Globus pallidus (tissue), 1 donor: ENCODE results near the gene FAXC.
A peak's percentile ranks its signal among the peaks of the same experiment; 100 is the strongest.
"Not testable (repeated sequence)": the region's sequence is repeated elsewhere in the genome, so short reads cannot be mapped to it uniquely, and the experiment has no call there.

Source experiments
- DNase-seq: peaks from one replicate; pipeline ENCODE4 v3.0.0-alpha.2; 2015; ENCODE audit warnings: low spot score

The FAXC gene

GRCh38 chr6:99287523-99287922, 62.0 kb downstream of the FAXC start:
- DNase-seq: no peak

- DNase-seq: no peak
Observed at GRCh38 chr6:99285881-99286280, 63.6 kb downstream of the FAXC start.

- no peak for DNase-seq
Observed at GRCh38 chr6:99282479-99283062, 66.9 kb downstream of the FAXC start.

DNA sequence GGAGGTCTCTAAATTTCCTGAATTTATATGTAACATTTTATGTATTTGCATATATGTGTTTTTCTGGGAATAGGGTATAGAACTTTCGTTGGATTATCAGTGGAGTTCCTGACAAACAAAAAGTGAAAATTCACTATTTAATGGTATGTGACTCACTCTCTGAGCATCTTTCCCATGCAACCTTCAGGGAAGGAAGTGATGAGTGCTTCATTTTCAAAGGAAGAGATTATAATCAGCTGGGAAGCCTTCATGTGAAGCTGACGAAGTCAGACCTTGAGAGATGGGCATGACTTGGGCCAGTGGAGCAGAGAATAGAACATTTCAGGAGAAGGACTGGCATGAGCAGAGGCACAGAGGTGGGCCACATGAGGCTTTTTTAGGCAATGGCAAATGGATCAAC, 72.7 kb downstream of the FAXC start:
- DNase-seq: no peak

DNA sequence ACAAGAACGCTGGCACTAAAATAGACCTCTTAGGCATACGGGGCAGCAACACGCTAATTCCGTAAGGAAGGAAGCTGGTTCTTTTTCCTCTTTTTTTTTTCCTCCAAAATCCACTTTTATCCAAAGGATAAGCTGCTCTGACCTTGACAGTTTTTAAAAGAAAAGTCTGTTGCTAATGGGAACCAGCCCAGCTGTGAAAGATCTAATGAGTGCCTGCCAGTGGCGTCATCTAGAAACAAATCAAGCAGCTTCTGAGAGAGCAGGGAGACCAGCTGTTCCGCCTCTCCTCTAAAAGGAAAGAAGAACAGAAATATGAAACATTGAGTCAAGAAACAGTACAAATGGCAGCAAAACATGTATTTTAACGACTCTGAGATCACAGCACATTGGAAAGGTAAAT, 78.6 kb downstream of the FAXC start:
- DNase-seq: no peak

DNA sequence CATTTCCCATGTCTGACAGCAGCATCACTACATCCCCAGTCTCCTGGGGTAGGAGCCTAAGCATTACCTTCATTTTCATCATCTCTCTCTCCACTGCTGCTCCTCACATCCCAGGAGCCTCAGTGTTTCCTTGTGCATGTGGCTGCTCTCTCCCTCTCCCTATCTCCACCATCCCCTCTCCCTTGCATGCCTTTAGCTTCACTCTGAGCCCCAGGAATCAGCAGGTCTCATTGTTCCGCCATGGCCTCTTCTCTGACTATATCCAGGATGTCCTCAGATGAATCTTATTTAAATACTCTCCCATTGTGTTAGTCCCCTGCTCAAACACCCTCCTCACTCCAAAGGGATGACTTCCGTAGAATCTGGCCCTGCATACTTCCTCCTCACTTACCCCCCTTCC, 79.4 kb downstream of the FAXC start:
- DNase-seq: no peak

GRCh38 chr6:99269207-99269606, 80.3 kb downstream of the FAXC start:
- DNase-seq: no peak

DNA sequence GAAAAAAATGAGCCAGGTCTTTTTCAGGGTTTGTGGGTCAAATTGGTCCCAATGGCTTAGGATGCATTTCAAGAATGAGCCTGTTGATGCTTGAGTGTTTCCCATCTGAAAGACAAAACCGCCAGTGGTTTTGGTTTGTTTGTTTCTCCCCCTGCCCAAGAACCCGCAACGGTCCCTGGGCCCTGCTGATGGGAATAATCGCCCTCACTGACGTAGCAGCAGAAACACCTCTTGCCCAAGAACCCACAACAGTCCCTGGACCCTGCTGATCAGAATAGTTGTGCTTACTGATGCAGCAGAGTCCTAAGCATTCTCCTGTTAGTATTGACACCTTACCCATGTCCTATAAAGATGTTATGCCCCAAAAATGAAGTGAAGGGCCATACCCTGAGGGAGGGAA, 82.5 kb downstream of the FAXC start:
- DNase-seq: not testable (repeated sequence)

DNA sequence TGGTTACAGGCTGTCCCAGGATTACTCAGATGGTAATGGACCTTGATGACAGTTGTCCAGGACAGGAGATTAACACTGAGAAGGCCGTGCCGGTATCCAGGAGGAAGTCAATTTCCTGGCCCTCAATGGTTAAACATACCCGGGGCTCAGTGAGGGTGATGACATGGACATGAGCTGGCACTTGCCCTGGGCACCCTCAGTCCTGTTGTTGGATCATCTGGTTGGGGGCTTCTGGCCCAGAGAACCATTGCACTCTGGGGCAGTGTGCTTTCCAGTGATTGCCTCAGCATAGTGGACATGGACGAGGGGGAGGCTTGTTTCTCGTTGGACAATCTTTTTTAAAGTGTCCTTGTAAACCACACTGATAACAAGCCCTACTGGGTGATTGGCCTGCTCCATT, 84.0 kb downstream of the FAXC start:
- not testable (repeated sequence) for DNase-seq

GRCh38 chr6:99254616-99255550, 94.6 kb downstream of the FAXC start:
- DNase-seq: no peak

DNA sequence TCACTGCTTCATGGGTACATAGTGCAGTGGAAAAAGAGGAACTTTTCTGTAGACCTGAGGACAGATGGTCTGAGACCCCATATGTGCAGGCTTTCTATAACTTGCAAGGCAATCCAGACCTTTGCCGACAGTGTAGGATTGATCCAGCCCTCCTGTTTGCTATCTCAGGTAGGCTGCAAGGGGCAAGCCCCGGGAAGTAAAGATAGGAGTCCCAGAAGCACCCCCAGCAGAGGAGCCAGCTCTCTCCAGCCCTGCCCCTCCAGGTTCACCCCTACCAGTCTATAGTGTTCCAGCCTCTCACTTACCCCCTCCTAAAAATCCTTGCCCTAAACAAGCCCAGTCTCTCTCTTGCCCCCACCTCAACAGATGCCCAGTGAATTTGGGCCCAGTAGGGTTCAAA, 96.2 kb downstream of the FAXC start:
- DNase-seq: no peak

DNA sequence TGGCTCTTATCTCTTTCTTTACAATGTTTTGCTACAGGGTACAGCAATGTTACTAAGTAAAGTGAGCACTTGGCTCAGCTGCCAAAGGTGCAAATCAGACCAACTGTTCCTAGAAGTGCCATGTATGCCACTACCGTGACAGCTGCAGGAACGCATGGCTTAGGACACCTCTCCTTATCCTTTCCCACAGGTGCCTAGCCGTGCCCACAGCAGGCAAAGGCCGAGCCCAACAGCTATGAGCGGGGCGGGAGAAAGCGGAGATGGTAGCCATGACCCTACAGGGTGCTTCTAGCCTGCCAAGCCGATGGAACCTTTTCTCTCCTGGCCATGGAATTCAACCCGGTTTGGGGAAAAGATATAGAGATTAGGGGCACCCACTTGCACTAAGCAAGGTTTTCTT, 97.1 kb downstream of the FAXC start:
- no peak for DNase-seq

- DNase-seq: no peak
Observed at GRCh38 chr6:99250476-99250875, 99.0 kb downstream of the FAXC start.

GRCh38 chr6:99246602-99247001, 102.9 kb downstream of the FAXC start:
- no peak for DNase-seq

DNA sequence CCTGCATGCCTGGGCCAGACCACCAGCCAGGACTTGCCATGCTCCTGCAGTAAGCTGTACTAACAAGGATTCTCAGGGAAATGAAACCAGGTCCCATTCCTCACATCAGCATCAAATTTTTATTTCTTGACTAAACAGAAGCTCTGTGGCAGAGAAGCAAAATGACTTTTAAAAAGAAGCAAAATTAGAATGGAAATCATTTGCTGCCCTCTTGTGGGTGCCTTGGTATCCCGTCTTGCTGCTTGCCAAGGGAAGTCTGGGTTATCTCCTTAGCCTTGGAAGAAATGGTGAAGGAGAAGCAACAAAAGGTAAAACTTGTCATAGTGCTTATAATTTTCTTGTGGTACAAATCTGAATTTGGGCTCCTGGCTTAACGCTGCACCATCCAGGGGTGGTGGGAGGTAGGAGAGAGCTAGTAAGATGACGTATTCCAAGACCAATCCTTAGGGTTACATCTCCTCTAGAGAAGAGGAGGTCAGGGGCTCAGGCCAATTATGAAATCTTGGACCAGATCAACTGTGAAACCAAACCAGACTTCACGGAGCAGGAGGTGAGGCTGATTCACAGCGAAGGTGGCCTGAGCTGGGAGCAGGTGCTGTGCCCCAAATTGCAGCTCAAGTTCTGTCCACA, 107.5 kb downstream of the FAXC start:
- peak; percentile 19 for DNase-seq

- DNase-seq: no peak
Observed at GRCh38 chr6:99236010-99236409, 113.5 kb downstream of the FAXC start.

- DNase-seq: no peak
Observed at GRCh38 chr6:99233219-99233618, 116.3 kb downstream of the FAXC start.

GRCh38 chr6:99232056-99232455, 117.4 kb downstream of the FAXC start:
- DNase-seq: no peak

DNA sequence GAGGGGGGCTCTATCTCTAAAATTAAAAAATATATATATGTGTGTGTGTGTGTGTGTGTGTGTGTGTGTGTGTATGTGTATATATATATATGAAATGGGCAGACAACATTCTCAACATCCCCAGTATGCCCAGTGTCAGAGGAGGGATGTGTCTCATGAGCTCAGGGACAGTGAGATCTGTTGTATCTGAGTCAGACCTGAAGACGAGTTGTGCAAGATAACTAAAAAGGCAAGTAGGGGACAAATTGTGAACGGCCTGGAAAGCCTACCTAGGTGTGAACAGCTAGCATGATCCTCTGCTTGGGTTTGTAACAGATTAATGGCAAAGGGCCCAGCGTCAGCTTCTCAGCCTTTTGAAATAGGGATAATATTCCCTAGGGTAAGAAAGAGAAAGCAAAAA, 124.3 kb downstream of the FAXC start:
- DNase-seq: no peak
